GM12878 (cell line): Measurements from ENCODE around the gene CCL11. TPM values are rescaled to one million over a fixed set of nuclear protein-coding genes. Genes with fewer than 3 reads are reported as not detected.

ENCODE experiments used
- ATAC-seq: fragments of 200-7000 bp; cut with Tn5 transposase; 3 replicates; pipeline ENCODE4 v1.9.1; 2020; ENCODE audit warnings: mild to moderate bottlenecking, moderate library complexity
- BruUV-seq: library from RNA; stranded (reverse); fragments of 400-500 nt; replicated peaks from 2 replicates; lab custom pipeline; 2021; lab: Mats Ljungman, UMichigan
- CTCF ChIA-PET: fragments of 300-600 bp; sonication (Branson Sonifier 250); formaldehyde crosslinking; extraction: SDS; loops from one replicate; lab custom pipeline; 2021; ENCODE audit warnings: inconsistent platforms; lab: Yijun Ruan, JAX
- POLR2A ChIA-PET: fragments of 350-600 bp; formaldehyde crosslinking; extraction: SDS; loops from one replicate; lab custom pipeline; 2021; ENCODE audit warnings: inconsistent platforms; lab: Charles Lee
- RAD21 ChIA-PET: fragments of 300-600 bp; sonication (Branson Sonifier 250); formaldehyde crosslinking; loops from one replicate; lab custom pipeline; 2023; ENCODE audit warnings: antibody characterized with exemption; ENCODE audit not compliant: unreplicated experiment; lab: Charles Lee
- SMC1A ChIA-PET: fragments of 300-600 bp; sonication (Branson Sonifier 250); formaldehyde crosslinking; loops from one replicate; lab custom pipeline; 2023; ENCODE audit not compliant: unreplicated experiment, uncharacterized antibody; lab: Charles Lee
- DNase-seq: peaks from one replicate; pipeline ENCODE4 v3.0.0-alpha.2; 2011; ENCODE audit warnings: low read depth, low spot score
- FAIRE-seq: peaks from 3 replicates; lab custom pipeline; 2011; peaks lifted over from hg19 to GRCh38; lab: Jason Lieb, UNC
- H2AFZ ChIP-seq: 2 replicates; pipeline ENCODE4 v1.6.0; 2011; ENCODE audit warnings: low read depth, low read length, control low read depth; ENCODE audit not compliant: control insufficient read depth
- H3K27ac ChIP-seq: 2 replicates; pipeline ENCODE4 v1.5.1; 2011; ENCODE audit warnings: control low read depth; ENCODE audit not compliant: control insufficient read depth, insufficient read depth
- H3K27me3 ChIP-seq, 2 experiments: replicated peaks in 1 of 2; 2 replicates each; pipeline versions ENCODE4 v1.6.0 to v1.6.1; 2011; ENCODE audit warnings: low read length in 1 of 2; ENCODE audit not compliant: control insufficient read depth in 2 of 2, insufficient read depth in 2 of 2
- H3K36me3 ChIP-seq, 2 experiments: 2 replicates each; pipeline ENCODE4 v1.5.1; 2011; ENCODE audit warnings: low read length in 1 of 2; ENCODE audit not compliant: control insufficient read depth in 2 of 2, insufficient read depth in 2 of 2
- H3K4me1 ChIP-seq: 2 replicates; pipeline ENCODE4 v1.6.1; 2011; ENCODE audit warnings: mild to moderate bottlenecking, low read length, moderate library complexity, mixed read lengths; ENCODE audit not compliant: control insufficient read depth, insufficient read depth
- H3K4me2 ChIP-seq: 2 replicates; pipeline ENCODE4 v1.6.0; 2011; ENCODE audit warnings: control low read depth; ENCODE audit not compliant: control insufficient read depth, insufficient read depth
- H3K4me3 ChIP-seq: fragments of 200-600 bp; sonication (generic); 2 replicates; pipeline ENCODE4 v1.5.1; 2016
- H3K79me2 ChIP-seq: 2 replicates; pipeline ENCODE4 v1.6.0; 2011; ENCODE audit warnings: low read length; ENCODE audit not compliant: control insufficient read depth, insufficient read depth
- H3K9ac ChIP-seq: 2 replicates; pipeline ENCODE4 v1.8.0; 2011; ENCODE audit warnings: low read length, control low read depth, mixed read lengths; ENCODE audit not compliant: control insufficient read depth, insufficient read depth
- H3K9me3 ChIP-seq: replicated peaks from 3 replicates; pipeline ENCODE4 v1.5.1; 2011; ENCODE audit warnings: mild to moderate bottlenecking, low read length; ENCODE audit not compliant: control insufficient read depth, insufficient read depth
- H4K20me1 ChIP-seq: 2 replicates; pipeline ENCODE4 v1.6.0; 2011; ENCODE audit not compliant: control insufficient read depth, insufficient read depth
- E2F8 ChIP-seq: fragments of 450-650 bp; IDR thresholded peaks from 2 replicates; pipeline ENCODE4 v1.6.1; 2018; ENCODE audit warnings: mild to moderate bottlenecking, low read depth, moderate library complexity; ENCODE audit not compliant: partially characterized antibody
- HCFC1 ChIP-seq: fragments of 150-350 bp; IDR thresholded peaks from 2 replicates; pipeline ENCODE4 v1.6.1; 2014; ENCODE audit warnings: low read length
- KAT2A ChIP-seq: conservative IDR thresholded peaks from 2 replicates; pipeline ENCODE4 v1.6.1; 2011; ENCODE audit warnings: low read depth, low read length; ENCODE audit not compliant: control insufficient read depth
- KDM1A ChIP-seq: fragments of 200-600 bp; sonication (generic); IDR thresholded peaks from 2 replicates; pipeline ENCODE4 v1.6.1; 2016; ENCODE audit warnings: borderline replicate concordance
- NRF1 ChIP-seq: conservative IDR thresholded peaks from 2 replicates; pipeline ENCODE4 v1.6.1; 2011; ENCODE audit warnings: mild to moderate bottlenecking, low read depth, low read length, improper control_type of control experiment
- POLR2A ChIP-seq: IDR thresholded peaks from 2 replicates; pipeline ENCODE4 v1.6.1; 2011; ENCODE audit warnings: low read depth, mild to moderate bottlenecking, low read length
- REST ChIP-seq: IDR thresholded peaks from 2 replicates; pipeline ENCODE4 v1.6.1; 2012; ENCODE audit warnings: mild to moderate bottlenecking, low read depth, low read length
- ZBTB40 ChIP-seq: fragments of 450-650 bp; IDR thresholded peaks from 2 replicates; pipeline ENCODE4 v1.6.1; 2016; ENCODE audit warnings: mild to moderate bottlenecking, moderate library complexity, borderline replicate concordance
- ZNF622 ChIP-seq: fragments of 450-650 bp; IDR thresholded peaks from 2 replicates; pipeline ENCODE4 v1.6.1; 2017; ENCODE audit warnings: mild to moderate bottlenecking, inconsistent platforms
- WGBS: methylation state at CpG from one replicate; pipeline ENCODE4 v1.1.6; 2016; ENCODE audit warnings: low lambda C conversion rate; ENCODE audit not compliant: insufficient replicate concordance, insufficient coverage; ENCODE audit errors: missing lambda C conversion rate; 5-methylcytosine and 5-hydroxymethylcytosine counted together
- in situ Hi-C: fragments of 300-500 bp; cut with MboI; formaldehyde crosslinking; loops from 9 replicates; pipeline ENCODE4 v1.14.3; 2018; ENCODE audit warnings: mixed read lengths
- intact Hi-C: fragments of 100-400 bp; cut with micrococcal nuclease; formaldehyde crosslinking; loops from one replicate; pipeline ENCODE4 v1.14.2; 2022; ENCODE audit not compliant: unreplicated experiment
- polyA plus RNA-seq, 11 experiments: library from polyadenylated mRNA; depleted of rRNA in 4 of 11; unstranded in 6 of 11; stranded (reverse) in 5 of 11; fragments of >200 nt; fragmentation: Nextera tagmentation in 4 of 11; fragmentation: Illumina TruSeq in 1 of 11; extraction: Ambion mirVana in 4 of 11; extraction: Trizol in 1 of 11; gene quantifications; 1 replicate in 1 of 11; 2 replicates in 10 of 11; pipeline versions ENCODE4 v1.2.1 to v1.2.3, GENCODE V29; 2011 to 2016; ENCODE audit warnings: inconsistent platforms in 2 of 11, missing spikeins in 2 of 11, low read depth in 1 of 11
- total RNA-seq, 4 experiments: library from RNA; depleted of rRNA in 3 of 4; stranded (reverse); fragments of >200 nt in 3 of 4; fragmentation: Illumina TruSeq in 1 of 4; extraction: Trizol in 1 of 4; gene quantifications; 2 replicates each; pipeline versions ENCODE4 v1.2.1 to v1.2.3, GENCODE V29; 2013 to 2021

CCL11 gene
- total and polyA plus RNA-seq, 10 of the 15 experiments (the other 5 are each of a cell fraction or from before 2014, with no cell fraction given) = not detected

GRCh38 chr17:34261568-34262337, 23.8 kb upstream of the CCL11 start (continued):
- TF ChIP-seq ZBTB40 (no peak), E2F8 (no peak)

- ATAC-seq (no peak), DNase-seq (no peak), FAIRE-seq (no peak)
- peaks cover 0 to 1% of the 10 kb centered on the region in 2 experiments; a peak in 1 of 4 replicates for H3K27me3 ChIP-seq
- H3K79me2 ChIP-seq = no peaks in the 10 kb centered on the region
- no peaks in the 10 kb centered on the region for H3K4me1 ChIP-seq
- intact Hi-C loops = no loop called here
- H3K27ac ChIP-seq = no peak overlapping the region
- no peaks in the 10 kb centered on the region for H3K36me3 ChIP-seq
- H3K4me3 ChIP-seq = no peak overlapping the region
- ChIA-PET SMC1A (no interaction called here), RAD21 (no interaction called here), POLR2A (no interaction called here), CTCF (interaction anchor here (0.9 kb wide), 1 partner anchor 9 kb away, joined by 3 read pairs; no protein-coding TSS in a partner anchor)
- H3K9me3 ChIP-seq = no peaks in the 10 kb centered on the region
- H3K4me2 ChIP-seq = no peak overlapping the region
- BruUV-seq = no TSS peak
- 0% methylated on average over 3 of the region's 3 CpGs for WGBS
- no peaks in the 10 kb centered on the region for H4K20me1 ChIP-seq
- H2AFZ ChIP-seq = no peak overlapping the region
- in situ Hi-C loops = no loop called here
- no peak overlapping the region for H3K9ac ChIP-seq
- no peak for TF ChIP-seq NRF1
- TF ChIP-seq REST = no peak
- no peak for TF ChIP-seq ZNF622
- no peak for TF ChIP-seq KAT2A
- TF ChIP-seq HCFC1 = no peak
- TF ChIP-seq POLR2A = no peak
- TF ChIP-seq KDM1A = no peak
Observed at GRCh38 chr17:34265711-34266110, 19.8 kb upstream of the CCL11 start.
